Measurements from ENCODE around the gene PSME2.

The PSME2 gene

DNA sequence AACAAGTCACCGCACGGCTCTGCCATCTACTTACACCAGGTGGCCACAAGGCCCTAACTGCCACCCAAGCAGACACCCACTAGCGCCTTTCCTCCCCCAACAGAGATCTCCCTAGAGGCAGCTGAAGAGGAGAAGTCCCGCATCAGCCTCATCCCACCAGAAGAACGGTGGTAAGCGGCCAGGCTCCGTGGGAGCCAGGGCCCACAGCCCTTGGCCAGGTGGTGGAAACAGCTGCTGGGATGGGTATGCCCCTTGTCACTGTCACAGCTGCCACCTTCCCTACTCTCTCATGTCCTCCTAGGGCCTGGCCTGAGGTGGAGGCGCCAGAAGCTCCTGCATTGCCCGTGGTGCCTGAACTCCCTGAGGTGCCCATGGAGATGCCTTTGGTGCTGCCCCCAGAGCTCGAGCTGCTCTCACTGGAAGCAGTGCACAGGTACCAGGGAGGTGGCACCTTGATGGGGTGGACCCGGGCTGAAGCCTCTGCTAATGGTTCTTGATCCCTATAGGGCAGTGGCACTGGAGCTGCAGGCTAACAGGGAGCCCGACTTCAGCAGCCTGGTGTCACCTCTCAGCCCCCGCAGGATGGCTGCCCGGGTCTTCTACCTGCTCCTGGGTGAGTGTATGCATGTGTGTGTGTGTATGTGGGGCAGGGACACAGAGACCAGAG lies 33.0 kb upstream of the PSME2 start:
- no peak for DNase-seq (ENCODE audit: low spot score)

DNA sequence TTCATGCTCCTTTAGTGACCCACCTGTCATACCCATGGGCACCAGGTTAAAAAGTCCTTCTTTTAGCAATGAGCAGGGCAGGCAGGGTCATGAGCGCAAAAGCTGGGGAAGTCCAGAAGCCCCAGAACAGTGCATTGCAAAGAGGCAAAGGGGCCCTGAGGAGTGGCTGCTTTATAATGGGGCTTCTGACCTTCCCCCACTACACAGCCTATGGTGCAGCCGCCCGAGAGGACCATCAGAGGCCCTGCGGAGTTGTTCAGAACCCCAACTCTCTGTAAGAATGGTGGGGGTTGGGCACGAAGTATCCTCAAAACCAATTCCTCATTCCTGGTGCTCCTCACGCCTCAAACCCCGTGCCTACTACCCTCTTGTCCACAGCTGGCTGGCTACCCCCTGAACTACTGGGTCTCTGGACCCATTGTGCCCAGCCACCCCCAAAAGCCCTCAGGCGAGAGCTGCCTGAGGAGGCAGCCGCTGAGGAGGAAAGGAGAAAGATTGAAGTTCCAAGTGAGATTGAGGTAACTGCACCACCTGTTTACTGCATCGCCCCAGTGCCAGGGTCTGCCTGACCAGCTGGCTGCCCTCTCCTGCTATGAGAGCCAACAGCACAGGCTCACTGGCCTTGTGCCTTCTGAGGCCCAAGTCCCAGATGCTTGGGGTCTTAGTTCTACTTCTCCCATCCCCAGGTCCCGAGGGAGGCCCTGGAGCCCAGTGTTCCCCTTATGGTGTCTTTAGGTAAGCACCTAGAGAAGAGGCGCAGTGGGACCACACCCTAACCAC lies 32.2 kb upstream of the PSME2 start:
- DNase-seq (ENCODE audit: low spot score) = no peak

DNA sequence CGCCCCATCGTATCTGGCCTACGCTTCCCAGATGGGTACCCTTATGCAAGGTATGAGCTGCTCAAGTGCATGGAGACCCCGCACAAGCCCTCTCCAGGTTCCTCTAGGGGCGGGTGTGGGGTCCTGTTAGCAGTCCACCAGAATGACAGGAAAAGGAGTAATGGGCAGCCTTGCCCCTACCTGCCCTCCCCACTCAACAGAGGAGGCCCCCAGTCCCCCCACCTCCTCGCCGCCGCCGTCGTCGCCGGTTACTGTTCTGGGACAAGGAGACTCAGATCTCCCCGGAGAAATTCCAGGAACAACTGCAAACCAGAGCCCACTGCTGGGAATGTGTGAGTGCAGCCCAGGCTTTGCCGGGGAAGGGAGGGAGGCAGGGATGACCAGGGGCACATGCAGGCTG lies 31.5 kb upstream of the PSME2 start:
- no peak for DNase-seq (ENCODE audit: low spot score)

DNA sequence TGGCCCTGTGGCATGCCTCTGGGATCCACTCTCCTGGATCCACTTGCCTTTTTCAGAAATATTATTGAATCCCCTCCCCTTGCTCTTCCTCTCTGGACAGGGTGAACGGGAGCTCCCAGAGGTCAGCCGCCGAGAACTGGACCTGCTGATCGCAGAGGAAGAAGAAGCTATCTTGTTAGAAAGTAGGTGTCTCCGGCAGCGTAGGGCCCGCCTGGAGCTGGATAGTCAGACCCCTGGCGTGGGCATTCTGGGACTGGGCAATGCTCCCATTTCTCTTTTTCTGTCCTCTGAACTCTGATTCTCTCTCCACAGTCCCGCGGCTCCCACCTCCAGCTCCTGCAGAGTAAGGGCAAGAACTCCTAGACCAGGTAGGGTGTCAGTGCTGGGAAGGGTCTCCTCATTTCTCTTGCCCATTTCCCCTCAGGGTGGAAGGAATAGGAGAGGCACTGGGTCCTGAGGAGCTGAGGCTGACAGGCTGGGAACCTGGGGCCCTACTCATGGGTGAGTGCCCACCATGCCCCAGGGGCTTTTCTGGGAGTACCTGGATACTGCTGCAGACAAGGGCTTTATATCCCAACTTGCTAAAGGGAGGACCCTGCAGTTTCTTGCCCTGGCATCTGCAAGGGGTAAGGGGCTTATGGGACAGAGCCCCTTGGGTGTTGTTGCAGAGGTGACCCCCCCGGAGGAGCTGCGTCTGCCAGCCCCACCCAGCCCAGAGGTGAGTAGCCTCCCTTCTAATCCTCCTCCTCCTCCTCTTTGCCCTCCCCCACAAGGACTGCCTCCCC lies 30.8 kb upstream of the PSME2 start:
- no peak for DNase-seq (ENCODE audit: low spot score)

DNA sequence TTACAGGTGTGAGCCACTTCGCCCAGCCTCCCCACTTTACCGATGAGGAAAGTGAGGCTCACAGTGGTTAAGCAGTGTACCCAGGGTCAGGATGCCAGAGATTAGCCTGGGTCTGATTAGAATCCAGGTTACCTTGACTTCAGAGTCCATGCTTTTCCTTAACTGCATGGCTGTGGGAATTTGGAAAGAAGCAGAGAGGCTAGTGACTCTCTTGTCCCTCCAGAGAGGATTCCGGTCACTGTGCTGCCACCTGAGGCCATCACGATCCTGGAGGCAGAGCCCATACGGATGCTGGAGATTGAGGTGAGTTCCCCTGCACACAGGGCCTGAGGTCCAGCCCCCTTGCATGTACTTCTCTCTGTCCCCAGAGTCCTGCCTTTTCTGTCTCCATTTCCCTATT lies 30.2 kb upstream of the PSME2 start:
- DNase-seq (ENCODE audit: low spot score) = no peak

DNA sequence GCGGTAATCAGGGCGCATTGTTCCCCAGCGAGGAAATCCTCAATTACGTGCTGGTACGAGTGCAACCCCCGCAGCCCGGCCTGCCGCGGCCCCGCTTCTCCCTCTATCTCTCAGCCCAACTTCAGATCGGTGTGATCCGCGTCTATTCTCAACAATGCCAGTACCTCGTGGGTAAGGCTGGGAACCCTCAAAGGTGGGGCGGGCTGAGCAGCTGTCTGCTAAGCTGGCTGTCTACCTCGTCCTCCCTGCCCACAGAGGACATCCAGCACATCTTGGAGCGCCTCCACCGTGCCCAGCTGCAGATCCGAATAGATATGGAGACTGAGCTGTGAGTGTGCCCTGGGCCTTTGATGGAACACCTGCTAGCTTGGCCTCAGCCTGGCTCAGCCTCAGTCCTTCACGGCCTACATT lies 26.5 kb upstream of the PSME2 start:
- no peak for DNase-seq (ENCODE audit: low spot score)

DNA sequence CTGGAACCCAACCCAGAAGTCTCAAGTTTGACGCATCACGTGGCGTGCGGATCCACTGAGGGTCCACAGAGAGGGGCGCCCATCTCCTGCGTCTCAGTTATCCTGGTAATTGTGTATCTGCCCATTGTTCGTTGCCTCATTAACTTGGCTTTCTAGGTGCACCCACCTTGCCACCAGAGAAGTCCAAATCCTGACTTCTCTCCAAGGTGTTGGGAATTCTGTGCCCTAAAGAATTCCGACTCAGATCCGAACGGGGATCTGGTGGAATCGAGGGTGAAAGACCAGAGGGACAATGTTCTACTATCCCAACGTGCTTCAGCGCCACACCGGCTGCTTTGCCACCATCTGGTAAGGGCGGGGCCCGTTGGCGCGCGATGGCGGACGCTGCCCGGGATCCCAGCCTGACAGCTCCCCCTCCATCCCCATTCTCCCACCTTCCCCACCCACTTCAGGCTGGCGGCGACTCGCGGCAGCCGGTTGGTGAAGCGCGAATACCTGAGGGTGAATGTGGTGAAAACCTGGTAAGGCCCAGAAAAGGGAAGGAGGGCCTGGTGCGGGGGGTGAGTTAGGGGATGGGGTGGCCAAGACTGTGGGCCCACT lies 26.0 kb upstream of the PSME2 start:
- DNase-seq (ENCODE audit: low spot score) = no peak

DNA sequence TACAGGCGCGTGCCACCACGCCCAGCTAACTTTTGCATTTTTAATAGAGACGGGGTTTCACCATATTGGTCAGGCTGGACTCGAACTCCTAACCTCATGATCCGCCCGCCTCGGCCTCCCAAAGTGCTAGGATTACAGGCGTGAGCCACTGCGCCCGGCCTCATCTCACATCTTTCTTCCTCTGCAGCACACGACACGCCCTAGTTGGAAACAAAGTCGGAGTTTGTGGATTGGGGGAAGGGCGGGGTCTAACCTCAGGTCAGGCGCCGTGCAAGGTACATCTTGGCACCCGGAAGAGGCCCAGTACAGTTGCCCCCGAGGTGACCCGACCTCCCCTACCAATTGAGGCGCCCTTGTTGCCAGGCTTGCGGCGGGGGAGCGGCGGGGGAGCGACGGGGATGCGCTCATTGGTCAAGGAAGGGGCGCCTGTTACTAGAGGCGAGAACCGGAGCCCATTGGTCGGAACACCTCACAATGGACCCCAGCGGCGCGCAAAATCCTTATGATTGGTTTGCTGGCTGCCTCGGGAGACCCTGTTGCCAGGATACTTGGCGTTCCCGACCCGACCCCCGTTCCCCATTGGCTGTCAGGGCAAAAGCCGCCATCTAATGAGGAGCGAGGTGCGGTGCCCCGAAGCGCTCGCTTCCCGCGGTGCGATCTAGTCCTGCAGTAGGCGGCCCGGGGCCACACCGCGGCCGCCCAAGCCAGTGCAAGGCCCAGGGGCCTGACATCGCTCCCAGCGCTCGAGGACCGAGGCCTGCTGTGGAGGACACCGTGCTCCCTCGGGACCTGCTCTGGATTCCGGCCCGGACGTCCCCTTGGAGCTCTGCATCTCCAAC lies 25.2 kb upstream of the PSME2 start, which contains the start of gene REC8:
REC8 (plus strand) TSS at position 659 of the 839 bp plus-strand sequence. CDS start 473 bp downstream, outside the sequence.
- DNase-seq (ENCODE audit: low spot score) = peak; percentile 36

DNA sequence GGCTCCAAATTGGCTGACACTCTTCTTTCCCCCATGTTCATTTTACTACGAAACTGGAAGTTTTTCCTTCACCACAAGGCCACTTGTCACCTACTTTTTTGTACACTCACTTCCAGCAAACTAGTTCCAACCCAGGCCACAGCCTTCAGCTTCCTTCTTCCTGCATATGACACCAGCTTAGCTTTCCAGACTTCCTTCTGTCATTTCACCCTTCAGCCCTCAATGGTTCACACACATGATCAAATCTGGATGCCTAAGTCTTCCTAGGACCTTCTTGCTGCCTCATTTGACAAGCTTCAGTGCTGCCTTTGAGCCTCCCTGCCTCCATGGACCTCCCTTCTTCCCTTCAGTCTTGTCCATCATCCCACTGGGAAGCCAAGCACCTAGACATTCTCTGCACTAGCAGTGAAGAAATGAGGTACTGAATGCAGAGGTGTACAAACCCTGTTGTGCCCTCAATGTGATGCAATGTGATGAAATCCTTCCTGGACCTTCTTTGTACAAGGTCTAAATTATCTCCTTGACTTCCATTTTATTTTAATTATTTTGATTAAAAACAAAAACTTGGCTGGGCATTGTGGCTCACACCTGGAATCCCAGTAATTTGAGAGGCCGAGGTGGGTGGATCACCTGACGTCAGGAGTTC lies 21.2 kb upstream of the PSME2 start:
- peak; percentile 30 for DNase-seq (ENCODE audit: low spot score)

DNA sequence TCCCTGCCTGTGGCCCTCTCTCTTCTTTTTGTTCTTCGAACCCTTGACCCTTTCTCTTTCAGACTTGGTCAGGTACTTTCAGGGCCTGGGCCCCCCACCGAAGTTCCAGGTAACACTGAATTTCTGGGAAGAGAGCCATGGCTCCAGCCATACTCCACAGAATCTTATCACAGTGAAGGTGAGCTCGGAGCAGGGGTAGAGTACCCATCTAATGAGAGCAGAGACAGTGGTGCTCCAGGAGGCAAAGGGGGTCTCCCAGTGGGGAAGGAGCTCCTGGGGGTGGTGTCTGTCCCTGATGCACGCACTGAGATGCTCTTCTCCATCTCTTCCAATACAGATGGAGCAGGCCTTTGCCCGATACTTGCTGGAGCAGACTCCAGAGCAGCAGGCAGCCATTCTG lies 19.4 kb upstream of the PSME2 start:
- no peak for DNase-seq (ENCODE audit: low spot score)

DNA sequence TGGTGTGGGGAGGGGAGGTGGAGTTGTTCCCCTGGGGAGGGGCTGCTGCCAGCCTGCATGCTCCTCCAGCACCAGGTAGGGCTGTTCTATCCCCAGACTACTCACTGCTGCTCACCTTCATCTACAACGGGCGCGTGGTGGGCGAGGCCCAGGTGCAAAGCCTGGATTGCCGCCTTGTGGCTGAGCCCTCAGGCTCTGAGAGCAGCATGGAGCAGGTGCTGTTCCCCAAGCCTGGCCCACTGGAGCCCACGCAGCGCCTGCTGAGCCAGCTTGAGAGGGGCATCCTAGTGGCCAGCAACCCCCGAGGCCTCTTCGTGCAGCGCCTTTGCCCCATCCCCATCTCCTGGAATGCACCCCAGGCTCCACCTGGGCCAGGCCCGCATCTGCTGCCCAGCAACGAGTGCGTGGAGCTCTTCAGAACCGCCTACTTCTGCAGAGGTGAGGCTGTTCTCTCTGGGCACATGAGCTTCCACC lies 18.1 kb upstream of the PSME2 start:
- no peak for DNase-seq (ENCODE audit: low spot score)

DNA sequence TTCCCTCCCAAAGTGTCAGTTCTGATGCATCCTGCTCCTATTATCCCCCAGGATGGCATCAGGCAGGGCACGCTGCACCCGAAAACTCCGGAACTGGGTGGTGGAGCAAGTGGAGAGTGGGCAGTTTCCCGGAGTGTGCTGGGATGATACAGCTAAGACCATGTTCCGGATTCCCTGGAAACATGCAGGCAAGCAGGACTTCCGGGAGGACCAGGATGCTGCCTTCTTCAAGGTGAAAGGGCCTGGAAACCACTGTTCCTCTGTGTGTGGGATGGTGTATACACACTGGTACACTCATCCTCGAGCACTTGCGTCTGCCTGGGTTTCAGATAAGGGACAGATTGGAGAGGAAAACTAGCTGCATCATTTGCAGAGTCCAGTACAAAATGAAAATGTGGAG lies 15.7 kb upstream of the PSME2 start:
- DNase-seq (ENCODE audit: low spot score) = peak; percentile 45

DNA sequence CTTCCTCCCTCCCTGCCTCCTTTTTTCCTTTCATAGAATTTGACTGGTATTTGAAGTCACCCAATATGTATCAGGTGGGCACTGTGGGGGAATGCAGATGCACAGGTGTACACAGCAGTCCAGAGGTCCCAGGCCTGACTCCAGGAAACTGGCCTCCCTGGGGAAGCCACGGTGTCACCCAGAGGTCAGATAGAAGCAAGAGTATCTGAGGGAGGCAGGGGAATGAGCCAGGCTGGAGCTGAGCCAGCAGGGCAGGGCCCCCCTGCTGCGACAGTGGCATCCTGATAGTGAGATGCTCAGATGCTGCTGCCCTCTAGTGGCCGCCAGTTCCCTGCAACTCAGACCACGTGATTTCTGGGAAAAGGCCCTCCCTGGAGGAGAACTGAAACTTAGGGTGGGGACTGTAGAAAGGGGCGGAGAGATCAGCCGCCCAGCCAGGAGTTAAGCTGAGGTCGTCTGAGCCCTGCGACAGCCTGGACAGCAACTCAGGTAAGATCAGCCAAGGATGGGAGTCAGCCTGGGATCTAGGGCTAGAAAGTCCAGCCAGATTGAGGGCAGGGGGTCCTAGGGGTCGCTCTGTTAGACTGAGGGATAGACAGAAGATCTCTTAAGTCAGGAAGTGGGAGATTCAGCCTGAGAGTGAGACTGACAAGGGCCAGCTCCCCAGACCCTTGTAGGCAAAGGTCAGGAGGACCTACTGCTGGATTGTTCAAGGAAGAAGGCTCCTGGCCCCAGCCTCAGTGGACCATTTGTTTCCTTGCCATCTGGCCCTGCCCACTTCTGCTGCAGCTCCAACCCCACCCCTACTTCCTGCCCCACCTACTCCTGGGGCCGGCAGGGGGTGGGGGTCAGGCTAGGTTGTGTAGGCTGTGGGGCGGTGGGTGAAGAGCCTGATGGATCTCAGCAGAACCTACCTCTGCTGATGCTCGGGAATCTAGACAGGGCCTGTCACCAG lies 14.7 kb upstream of the PSME2 start, which contains the start of gene IRF9:
IRF9 (plus strand) TSS at position 416 of the 955 bp plus-strand sequence. CDS start 880 bp downstream, outside the sequence.
- DNase-seq (ENCODE audit: low spot score) = peak; percentile 99

DNA sequence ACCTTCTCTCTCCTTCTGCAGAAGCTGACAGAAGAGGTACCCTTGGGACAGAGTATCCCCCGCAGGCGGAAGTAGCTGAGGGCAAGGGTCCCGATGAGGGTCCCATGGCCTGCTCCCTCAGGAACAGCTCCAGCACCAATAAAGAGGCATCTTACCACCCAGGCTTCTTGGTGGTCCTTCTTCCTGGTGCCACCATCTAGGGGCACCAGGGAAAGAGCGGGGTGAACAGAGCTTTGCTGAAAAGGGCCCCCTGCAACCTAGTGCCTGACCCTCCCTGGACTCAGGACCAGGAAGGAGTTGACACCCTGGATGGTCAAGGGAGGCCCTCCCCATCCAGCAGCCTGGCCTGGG lies 14.1 kb upstream of the PSME2 start:
- DNase-seq (ENCODE audit: low spot score) = no peak

DNA sequence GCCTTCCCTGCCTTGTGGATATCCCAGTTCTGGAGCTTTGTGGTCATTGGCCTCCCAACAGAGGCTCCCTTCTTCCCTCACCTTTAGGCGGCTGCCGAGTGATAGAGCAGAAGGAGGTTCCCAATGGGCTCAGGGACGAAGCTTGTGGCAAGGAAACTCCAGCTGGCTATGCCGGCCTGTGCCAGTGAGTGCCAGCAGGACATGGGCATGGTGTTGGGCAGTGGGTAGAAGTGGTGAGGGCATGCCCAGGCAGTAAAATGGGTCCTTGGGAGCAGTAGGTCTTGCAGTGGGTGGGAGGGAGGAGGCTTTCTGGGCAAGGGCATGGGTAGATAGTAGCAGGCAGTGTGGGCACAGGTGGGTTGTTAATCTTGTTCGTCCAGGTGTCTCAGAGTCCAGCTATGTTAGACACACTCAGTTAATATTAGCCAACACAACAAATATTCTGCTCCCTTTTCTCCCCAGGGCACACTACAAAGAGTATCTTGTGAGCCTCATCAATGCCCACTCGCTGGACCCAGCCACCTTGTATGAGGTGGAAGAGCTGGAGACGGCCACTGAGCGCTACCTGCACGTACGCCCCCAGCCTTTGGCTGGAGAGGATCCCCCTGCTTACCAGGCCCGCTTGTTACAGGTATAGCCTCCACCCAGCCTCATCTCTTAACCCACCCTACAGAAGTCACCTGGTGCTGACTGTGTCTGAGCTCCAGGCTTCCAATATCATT lies 13.5 kb upstream of the PSME2 start:
- no peak for DNase-seq (ENCODE audit: low spot score)

DNA sequence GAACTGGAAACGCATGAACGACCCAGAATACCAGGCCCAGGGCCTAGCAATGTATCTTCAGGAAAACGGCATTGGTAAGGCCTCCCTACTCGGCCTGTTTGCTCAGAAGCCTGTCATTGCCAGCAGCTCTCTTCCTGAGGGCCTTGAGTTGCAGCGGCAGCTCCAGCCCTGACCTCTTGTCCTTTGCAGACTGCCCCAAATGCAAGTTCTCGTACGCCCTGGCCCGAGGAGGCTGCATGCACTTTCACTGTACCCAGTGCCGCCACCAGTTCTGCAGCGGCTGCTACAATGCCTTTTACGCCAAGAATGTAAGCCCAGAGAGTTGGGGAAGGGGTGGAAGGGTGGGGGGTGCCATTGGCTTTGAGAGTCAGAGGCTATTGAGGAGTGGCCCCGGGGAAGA lies 10.9 kb upstream of the PSME2 start:
- DNase-seq (ENCODE audit: low spot score) = no peak

DNA sequence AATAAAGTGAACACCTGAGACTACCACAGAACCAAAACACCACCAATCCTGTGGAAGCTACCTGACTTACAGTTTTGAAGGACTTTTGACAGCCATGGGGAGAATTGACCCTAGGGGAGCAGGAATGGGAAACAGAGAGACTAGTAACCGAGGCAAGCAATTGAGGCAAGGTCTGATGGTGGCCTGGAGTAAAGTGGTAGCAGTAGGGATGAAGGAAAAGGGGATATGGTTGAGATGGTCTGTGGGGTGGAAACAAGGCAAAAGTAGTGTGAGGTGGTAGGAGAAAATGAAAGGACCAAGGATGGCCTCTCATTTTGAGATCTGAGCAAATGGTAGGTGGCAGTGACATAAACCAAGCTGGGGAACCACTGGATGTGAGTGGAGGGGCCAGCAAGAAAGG lies 10.4 kb upstream of the PSME2 start:
- no peak for DNase-seq (ENCODE audit: low spot score)

DNA sequence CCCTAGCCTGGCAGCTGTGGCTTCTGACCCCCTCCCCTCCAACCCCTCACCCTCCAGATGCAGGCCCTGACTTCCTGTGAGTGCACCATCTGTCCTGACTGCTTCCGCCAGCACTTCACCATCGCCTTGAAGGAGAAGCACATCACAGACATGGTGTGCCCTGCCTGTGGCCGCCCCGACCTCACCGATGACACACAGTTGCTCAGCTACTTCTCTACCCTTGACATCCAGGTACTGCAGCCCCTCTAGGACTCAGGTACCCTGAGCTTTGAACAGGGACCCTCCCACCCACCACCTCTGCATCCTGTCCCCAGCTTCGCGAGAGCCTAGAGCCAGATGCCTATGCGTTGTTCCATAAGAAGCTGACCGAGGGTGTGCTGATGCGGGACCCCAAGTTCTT lies 8.7 kb upstream of the PSME2 start:
- no peak for DNase-seq (ENCODE audit: low spot score)
